Measurements from ENCODE around the gene RERE. TPM values are rescaled to one million over a fixed set of nuclear protein-coding genes. Genes with fewer than 3 reads are reported as not detected.

RERE gene
- total and polyA plus RNA-seq, 2 donors (not counting 3 experiments of a cell fraction or from before 2014, with no cell fraction given) = 14.1 to 113 TPM

GRCh38 chr1:8402109-8402710 is 415.2 kb downstream of the RERE start:
- Histone ChIP-seq H3K9me1 (replicated peaks; ENCODE audit: control insufficient read depth, extremely low read depth, insufficient read depth, low read length) (no peaks in the 10 kb centered on the region), H3K27ac (ENCODE audit: insufficient read depth, low read depth, low read length) (no peak overlapping the region), H2AFZ (ENCODE audit: low read depth, low read length) (no peak overlapping the region), H3K36me3 (ENCODE audit: control insufficient read depth in 2 of 2, extremely low read depth in 1 of 2, insufficient read depth in 2 of 2, low read length in 2 of 2) (peaks cover 0 to 3% of the 10 kb centered on the region in 2 experiments), H3K27me3 (ENCODE audit: control insufficient read depth in 2 of 2, insufficient read depth in 2 of 2, low read length in 2 of 2) (no peaks in the 10 kb centered on the region), H4K20me1 (replicated peaks; ENCODE audit: control insufficient read depth, extremely low read depth, insufficient read depth, low read length) (no peaks in the 10 kb centered on the region), H3K4me2 (ENCODE audit: insufficient read depth, low read length) (no peak overlapping the region), H3K9me3 (replicated peaks; ENCODE audit: control insufficient read depth, insufficient read depth, low read length) (no peaks in the 10 kb centered on the region), H3K79me2 (ENCODE audit: control insufficient read depth, insufficient read depth, low read length) (peaks cover 21% of the 10 kb centered on the region), H3K4me3 (replicated peaks in 1 of 3; ENCODE audit: insufficient read depth in 1 of 3, low read depth in 1 of 3, low read length in 3 of 3) (no peak overlapping the region), H3K4me1 (ENCODE audit: control insufficient read depth, extremely low read depth, insufficient read depth, low read length) (peaks cover 16% of the 10 kb centered on the region), H3K9ac (replicated peaks; ENCODE audit: extremely low read depth, insufficient read depth, low read length) (no peak overlapping the region)
- intact Hi-C loops (cut with micrococcal nuclease) = no loop called here
- no TSS peak for BruUV-seq (replicated peaks)
- FAIRE-seq (no peak), DNase-seq (ENCODE audit: low read depth, low spot score) (no peak)
- TF ChIP-seq POLR2AphosphoS5 (IDR thresholded peaks at IDR 0.05; ENCODE audit: insufficient read depth, low read depth, low read length) (no peak), FOS (IDR thresholded peaks at IDR 0.05; ENCODE audit: borderline replicate concordance, insufficient read depth, low read length) (no peak), POLR2A (IDR thresholded peaks at IDR 0.05; ENCODE audit: low read depth, low read length) (no peak), EZH2 (IDR thresholded peaks at IDR 0.05; ENCODE audit: borderline replicate concordance, low read depth, low read length, severe bottlenecking) (no peak), JUN (IDR thresholded peaks at IDR 0.05; ENCODE audit: borderline replicate concordance, insufficient read depth, insufficient read length, low read depth) (no peak), GATA2 (IDR thresholded peaks at IDR 0.05; ENCODE audit: insufficient read depth, insufficient read length, low read depth, low read length) (no peak), MYC (IDR thresholded peaks at IDR 0.05; ENCODE audit: low read depth, low read length) (no peak)
- TF ChIP-seq, protein P1, sequence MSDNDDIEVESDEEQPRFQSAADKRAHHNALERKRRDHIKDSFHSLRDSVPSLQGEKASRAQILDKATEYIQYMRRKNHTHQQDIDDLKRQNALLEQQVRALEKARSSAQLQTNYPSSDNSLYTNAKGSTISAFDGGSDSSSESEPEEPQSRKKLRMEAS (IDR thresholded peaks at IDR 0.05; ENCODE audit: insufficient read depth, insufficient read length) = no peak
- TF ChIP-seq, protein P2, sequence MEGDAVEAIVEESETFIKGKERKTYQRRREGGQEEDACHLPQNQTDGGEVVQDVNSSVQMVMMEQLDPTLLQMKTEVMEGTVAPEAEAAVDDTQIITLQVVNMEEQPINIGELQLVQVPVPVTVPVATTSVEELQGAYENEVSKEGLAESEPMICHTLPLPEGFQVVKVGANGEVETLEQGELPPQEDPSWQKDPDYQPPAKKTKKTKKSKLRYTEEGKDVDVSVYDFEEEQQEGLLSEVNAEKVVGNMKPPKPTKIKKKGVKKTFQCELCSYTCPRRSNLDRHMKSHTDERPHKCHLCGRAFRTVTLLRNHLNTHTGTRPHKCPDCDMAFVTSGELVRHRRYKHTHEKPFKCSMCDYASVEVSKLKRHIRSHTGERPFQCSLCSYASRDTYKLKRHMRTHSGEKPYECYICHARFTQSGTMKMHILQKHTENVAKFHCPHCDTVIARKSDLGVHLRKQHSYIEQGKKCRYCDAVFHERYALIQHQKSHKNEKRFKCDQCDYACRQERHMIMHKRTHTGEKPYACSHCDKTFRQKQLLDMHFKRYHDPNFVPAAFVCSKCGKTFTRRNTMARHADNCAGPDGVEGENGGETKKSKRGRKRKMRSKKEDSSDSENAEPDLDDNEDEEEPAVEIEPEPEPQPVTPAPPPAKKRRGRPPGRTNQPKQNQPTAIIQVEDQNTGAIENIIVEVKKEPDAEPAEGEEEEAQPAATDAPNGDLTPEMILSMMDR (IDR thresholded peaks at IDR 0.05; ENCODE audit: extremely low read depth in 1 of 2, insufficient read depth in 1 of 2, low read depth in 1 of 2, low read length in 2 of 2) = no peak
- dilution Hi-C loops (cut with MboI; ENCODE audit: extremely low pct_ligation_motif_present, low sequenced_read_pairs) = no loop called here
- CTCF ChIA-PET = no interaction called here
- POLR2A ChIA-PET = interaction anchor here (1.2 to 1.6 kb wide), 2 partner anchors 10 to 16 kb away, joined by 3 to 5 read pairs; no protein-coding TSS in a partner anchor
